ENCODE results near the gene RTRAF.

Gene RTRAF

GRCh38 chr14:52006361-52006760 lies 17.0 kb downstream of the RTRAF start:
- TF ChIP-seq CREB1 (IDR thresholded peaks at IDR 0.05; ENCODE audit: low read depth) (no peak), TCF12 (IDR thresholded peaks at IDR 0.05; ENCODE audit: low read depth) (no peak), MAX (IDR thresholded peaks at IDR 0.05) (no peak), USF1 (IDR thresholded peaks at IDR 0.05) (no peak), EP300 (IDR thresholded peaks at IDR 0.05; ENCODE audit: borderline replicate concordance) (no peak), EGR1 (IDR thresholded peaks at IDR 0.05) (no peak), REST (IDR thresholded peaks at IDR 0.05; ENCODE audit: low read depth) (no peak), TEAD4 (IDR thresholded peaks at IDR 0.05) (no peak), FOXM1 (IDR thresholded peaks at IDR 0.05; ENCODE audit: borderline replicate concordance, low read depth) (no peak), RAD21 (IDR thresholded peaks at IDR 0.05; ENCODE audit: low read depth) (no peak), CEBPB (IDR thresholded peaks at IDR 0.05) (no peak), NFIC (IDR thresholded peaks at IDR 0.05) (no peak), YY1 (IDR thresholded peaks at IDR 0.05; ENCODE audit: low read depth) (no peak), ZBTB7A (IDR thresholded peaks at IDR 0.05; ENCODE audit: low read depth) (no peak), TAF1 (IDR thresholded peaks at IDR 0.05; ENCODE audit: low read depth) (no peak)

- TF ChIP-seq MAX (IDR thresholded peaks at IDR 0.05) = no peak
- TF ChIP-seq YY1 (IDR thresholded peaks at IDR 0.05; ENCODE audit: low read depth) = no peak
- no peak for TF ChIP-seq CEBPB (IDR thresholded peaks at IDR 0.05)
- TF ChIP-seq RAD21 (IDR thresholded peaks at IDR 0.05; ENCODE audit: low read depth) = no peak
- no peak for TF ChIP-seq REST (IDR thresholded peaks at IDR 0.05; ENCODE audit: low read depth)
- TF ChIP-seq CREB1 (IDR thresholded peaks at IDR 0.05; ENCODE audit: low read depth) = no peak
- TF ChIP-seq ZBTB7A (IDR thresholded peaks at IDR 0.05; ENCODE audit: low read depth) = no peak
- TF ChIP-seq TCF12 (IDR thresholded peaks at IDR 0.05; ENCODE audit: low read depth) = no peak
Observed at GRCh38 chr14:52007211-52007610, 17.9 kb downstream of the RTRAF start.

- TF ChIP-seq EGR1 (IDR thresholded peaks at IDR 0.05) = no peak
- no peak for TF ChIP-seq ZBTB7A (IDR thresholded peaks at IDR 0.05; ENCODE audit: low read depth)
- TF ChIP-seq FOXM1 (IDR thresholded peaks at IDR 0.05; ENCODE audit: borderline replicate concordance, low read depth) = no peak
- no peak for TF ChIP-seq CREB1 (IDR thresholded peaks at IDR 0.05; ENCODE audit: low read depth)
- TF ChIP-seq EP300 (IDR thresholded peaks at IDR 0.05; ENCODE audit: borderline replicate concordance) = no peak
- TF ChIP-seq NFIC (IDR thresholded peaks at IDR 0.05) = no peak
- TF ChIP-seq TEAD4 (IDR thresholded peaks at IDR 0.05) = no peak
- no peak for TF ChIP-seq USF1 (IDR thresholded peaks at IDR 0.05)
Observed at GRCh38 chr14:52007637-52008036, 18.3 kb downstream of the RTRAF start.

GRCh38 chr14:52008136-52008535 lies 18.8 kb downstream of the RTRAF start:
- TF ChIP-seq REST (IDR thresholded peaks at IDR 0.05; ENCODE audit: low read depth) = no peak
- TF ChIP-seq NFIC (IDR thresholded peaks at IDR 0.05) = no peak
- TF ChIP-seq CEBPB (IDR thresholded peaks at IDR 0.05) = no peak
- TF ChIP-seq USF1 (IDR thresholded peaks at IDR 0.05) = no peak
- TF ChIP-seq CREB1 (IDR thresholded peaks at IDR 0.05; ENCODE audit: low read depth) = no peak
- TF ChIP-seq MAX (IDR thresholded peaks at IDR 0.05) = no peak
- no peak for TF ChIP-seq TEAD4 (IDR thresholded peaks at IDR 0.05)
- no peak for TF ChIP-seq RAD21 (IDR thresholded peaks at IDR 0.05; ENCODE audit: low read depth)
- TF ChIP-seq ZBTB7A (IDR thresholded peaks at IDR 0.05; ENCODE audit: low read depth) = no peak
